ENCODE measurements around the gene CPB1. TPM values are rescaled to one million over a fixed set of nuclear protein-coding genes. Genes with fewer than 3 reads are reported as not detected.

Gene CPB1
- total and polyA plus RNA-seq, 10 donors, result 0.43 to 58.4 (median 16.6) TPM

DNA sequence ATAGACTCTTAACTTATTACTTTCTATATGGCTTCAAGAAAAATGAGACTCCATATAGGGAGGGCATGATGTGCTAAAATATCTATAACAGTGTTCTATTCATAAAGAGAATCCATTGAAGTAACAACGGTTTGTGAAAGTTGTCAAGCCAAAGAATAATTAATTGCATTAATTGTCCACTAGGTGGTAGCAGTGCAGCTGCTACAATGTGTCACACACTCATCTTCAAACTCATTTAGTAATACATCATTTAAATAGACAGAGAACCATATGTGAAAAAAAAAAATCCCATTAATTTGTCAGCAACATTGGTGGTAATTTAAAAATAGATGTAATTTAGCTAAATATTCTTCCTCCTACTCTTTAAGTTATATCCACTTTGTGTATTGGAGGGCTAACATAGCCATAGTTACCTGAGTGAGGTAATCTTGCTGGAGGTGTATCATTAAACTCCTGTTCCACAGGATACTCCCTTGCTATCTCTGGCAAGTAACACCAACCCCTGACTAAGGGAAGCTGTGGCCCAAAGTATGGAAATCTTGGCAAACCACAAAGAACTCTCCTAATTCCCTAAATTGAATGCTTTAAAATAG lies 33.8 kb downstream of the CPB1 start:
- Histone ChIP-seq H3K36me3 (no peaks in the 10 kb centered on the region), H3K27ac (no peak overlapping the region), H3K4me3 (no peak overlapping the region), H3K27me3 (replicated peaks in 1 of 7) (no peaks in the 10 kb centered on the region), H3K9me3 (no peaks in the 10 kb centered on the region), H3K4me1 (no peaks in the 10 kb centered on the region)
- TF ChIP-seq POLR2AphosphoS5 (IDR thresholded peaks at IDR 0.05), result no peak
- TF ChIP-seq, protein P1, sequence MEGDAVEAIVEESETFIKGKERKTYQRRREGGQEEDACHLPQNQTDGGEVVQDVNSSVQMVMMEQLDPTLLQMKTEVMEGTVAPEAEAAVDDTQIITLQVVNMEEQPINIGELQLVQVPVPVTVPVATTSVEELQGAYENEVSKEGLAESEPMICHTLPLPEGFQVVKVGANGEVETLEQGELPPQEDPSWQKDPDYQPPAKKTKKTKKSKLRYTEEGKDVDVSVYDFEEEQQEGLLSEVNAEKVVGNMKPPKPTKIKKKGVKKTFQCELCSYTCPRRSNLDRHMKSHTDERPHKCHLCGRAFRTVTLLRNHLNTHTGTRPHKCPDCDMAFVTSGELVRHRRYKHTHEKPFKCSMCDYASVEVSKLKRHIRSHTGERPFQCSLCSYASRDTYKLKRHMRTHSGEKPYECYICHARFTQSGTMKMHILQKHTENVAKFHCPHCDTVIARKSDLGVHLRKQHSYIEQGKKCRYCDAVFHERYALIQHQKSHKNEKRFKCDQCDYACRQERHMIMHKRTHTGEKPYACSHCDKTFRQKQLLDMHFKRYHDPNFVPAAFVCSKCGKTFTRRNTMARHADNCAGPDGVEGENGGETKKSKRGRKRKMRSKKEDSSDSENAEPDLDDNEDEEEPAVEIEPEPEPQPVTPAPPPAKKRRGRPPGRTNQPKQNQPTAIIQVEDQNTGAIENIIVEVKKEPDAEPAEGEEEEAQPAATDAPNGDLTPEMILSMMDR (IDR thresholded peaks at IDR 0.05 in 8 of 11, conservative IDR thresholded peaks at IDR 0.05 in 3 of 11), result peak; percentile 22 to 77 (median 63)
- WGBS, 5 donors, result 4 to 10% (median 4%) methylated on average over 1 of the region's 1 CpG
- intact Hi-C loops (cut with DNase I; ENCODE audit: low total_unique reads), result loop anchor here (5.0 kb wide), 1 partner anchor 86 kb away; no protein-coding TSS in a partner anchor
- no peak for DNase-seq

DNA sequence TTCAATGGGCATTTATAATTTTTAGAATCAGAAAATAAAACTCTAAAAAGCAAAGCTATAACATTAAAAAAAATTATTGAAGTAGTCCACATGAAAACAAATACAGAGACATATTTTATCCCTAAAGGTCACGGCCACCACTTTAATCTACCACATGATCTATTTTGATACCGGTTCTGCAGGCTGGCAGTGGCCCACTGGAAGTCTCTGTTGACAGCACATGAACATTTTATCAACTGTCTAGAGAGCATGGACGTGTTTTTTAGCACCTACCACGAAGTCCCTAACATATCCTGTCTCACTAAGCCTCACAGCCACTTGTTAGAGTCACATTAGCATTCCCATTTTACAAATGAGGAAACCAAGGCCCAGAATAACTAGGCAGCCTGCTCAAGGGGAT lies 35.7 kb downstream of the CPB1 start:
- Histone ChIP-seq H3K4me1 (no peaks in the 10 kb centered on the region), H3K4me3 (no peak overlapping the region), H3K27ac (no peak overlapping the region), H3K9me3 (no peaks in the 10 kb centered on the region), H3K36me3 (no peaks in the 10 kb centered on the region), H3K27me3 (replicated peaks in 1 of 7) (no peaks in the 10 kb centered on the region)
- TF ChIP-seq POLR2A (IDR thresholded peaks at IDR 0.05) (no peak), POLR2AphosphoS5 (IDR thresholded peaks at IDR 0.05) (no peak)
- TF ChIP-seq, protein P1 (IDR thresholded peaks at IDR 0.05 in 8 of 11, conservative IDR thresholded peaks at IDR 0.05 in 3 of 11), result no peak
- intact Hi-C loops (cut with DNase I; ENCODE audit: low total_unique reads), result loop anchor here (5.0 kb wide), 1 partner anchor 84 kb away; no protein-coding TSS in a partner anchor
- DNase-seq, result no peak
- 24 to 43% (median 29%) methylated on average over 4 of the region's 4 CpGs for WGBS, 5 donors

DNA sequence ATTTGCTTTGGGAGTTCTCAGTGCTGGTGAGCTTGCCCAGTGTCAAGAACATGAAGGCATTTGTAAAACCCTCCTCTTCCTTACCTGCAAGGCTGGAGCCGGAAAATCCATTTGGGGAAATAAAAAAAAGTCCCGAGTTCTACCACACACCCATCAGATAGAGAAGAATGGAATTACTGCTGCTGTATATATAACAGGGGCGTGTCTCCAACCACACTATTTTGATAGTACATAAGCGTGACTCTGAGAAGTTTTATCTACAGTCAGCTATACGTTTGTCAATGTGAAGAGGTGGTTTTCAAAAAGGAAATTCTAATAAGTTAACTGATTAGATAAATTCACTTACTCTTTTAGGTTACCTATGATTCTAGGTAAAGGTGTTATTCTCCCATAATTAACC lies 36.2 kb downstream of the CPB1 start:
- intact Hi-C loops (cut with DNase I; ENCODE audit: low total_unique reads), result loop anchor here (5.0 kb wide), 1 partner anchor 83 kb away; no protein-coding TSS in a partner anchor
- no peak for TF ChIP-seq POLR2A (IDR thresholded peaks at IDR 0.05)
- no peak for TF ChIP-seq POLR2AphosphoS5 (IDR thresholded peaks at IDR 0.05)
- TF ChIP-seq, protein P1 (IDR thresholded peaks at IDR 0.05 in 8 of 11, conservative IDR thresholded peaks at IDR 0.05 in 3 of 11), result no peak
- H3K4me3 ChIP-seq, result no peak overlapping the region
- H3K27me3 ChIP-seq (replicated peaks in 1 of 7), result no peaks in the 10 kb centered on the region
- no peaks in the 10 kb centered on the region for H3K36me3 ChIP-seq
- H3K27ac ChIP-seq, result no peak overlapping the region
- H3K4me1 ChIP-seq, result no peaks in the 10 kb centered on the region
- WGBS, 5 donors, result 62 to 84% (median 69%) methylated on average over 5 of the region's 5 CpGs
- no peak for DNase-seq
- H3K9me3 ChIP-seq, result no peaks in the 10 kb centered on the region

DNA sequence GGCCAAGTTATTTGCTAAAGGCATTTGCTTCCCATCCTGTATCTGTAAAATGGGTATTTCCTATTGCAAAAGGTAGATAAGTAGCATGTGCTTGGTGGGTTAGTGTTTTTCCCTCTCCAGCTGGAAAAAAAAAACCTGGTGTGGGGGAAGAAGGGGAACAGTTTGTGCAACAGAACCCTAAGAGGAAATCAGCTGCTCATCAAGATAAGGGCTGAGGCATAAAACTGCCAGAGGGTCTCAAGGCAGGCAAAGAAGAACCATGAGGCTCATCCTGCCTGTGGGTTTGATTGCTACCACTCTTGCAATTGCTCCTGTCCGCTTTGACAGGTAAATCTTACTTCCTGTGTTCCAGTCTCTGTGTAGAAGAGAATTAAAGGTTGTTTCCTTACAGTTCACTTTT lies 37.4 kb downstream of the CPB1 start, which contains the start of gene CPA3:
CPA3 (plus strand) TSS at position 248 of the 400 bp plus-strand sequence; CDS start at position 260, 12 bp downstream.
- 16 to 33% (median 31%) methylated on average over 1 of the region's 1 CpG for WGBS, 5 donors
- Histone ChIP-seq H3K27me3 (replicated peaks in 1 of 7) (no peaks in the 10 kb centered on the region), H3K4me1 (no peaks in the 10 kb centered on the region), H3K27ac (no peak within 1 kb of the TSS), H3K36me3 (no peaks in the 10 kb centered on the region), H3K9me3 (no peaks in the 10 kb centered on the region), H3K4me3 (no peak within 1 kb of the TSS)
- no peak for DNase-seq
- intact Hi-C loops (cut with DNase I; ENCODE audit: low total_unique reads), result no loop called here
- TF ChIP-seq, protein P1 (IDR thresholded peaks at IDR 0.05 in 8 of 11, conservative IDR thresholded peaks at IDR 0.05 in 3 of 11), result no peak
- TF ChIP-seq POLR2A (IDR thresholded peaks at IDR 0.05) (no peak), POLR2AphosphoS5 (IDR thresholded peaks at IDR 0.05) (no peak)

Measured in spleen (tissue), 11 donors.